H1 (cell line): ENCODE data around the gene SLC26A8.
"Not testable (repeated sequence)": the region's sequence is repeated elsewhere in the genome, so short reads cannot be mapped to it uniquely, and the experiment has no call there.

Source experiments
- ASH2L ChIP-seq: fragments of 200-600, 300-600 bp; sonication (generic); IDR thresholded peaks from one replicate; pipeline ENCODE4 v1.7.1; 2017; ENCODE audit warnings: low read length
- CTCF ChIP-seq, 3 experiments: IDR thresholded peaks; 1 replicate in 2 of 3; 2 replicates in 1 of 3; pipeline versions ENCODE4 v1.5.1 to v1.6.1; 2011; ENCODE audit warnings: low read length in 3 of 3, mild to moderate bottlenecking in 3 of 3, inconsistent platforms in 2 of 3, low read depth in 1 of 3, moderate library complexity in 1 of 3; ENCODE audit not compliant: insufficient read depth in 1 of 3; ENCODE audit errors: control extremely low read depth in 1 of 3
- EP300 ChIP-seq, 2 experiments: IDR thresholded peaks; 1 replicate in 1 of 2; 2 replicates in 1 of 2; pipeline ENCODE4 v1.6.1; 2011 to 2012; ENCODE audit warnings: low read depth in 2 of 2, low read length in 2 of 2, mild to moderate bottlenecking in 2 of 2, borderline replicate concordance in 1 of 2, inconsistent platforms in 1 of 2, moderate library complexity in 1 of 2
- EZH2 ChIP-seq: fragments of 200-600 bp; sonication (generic); IDR thresholded peaks from 2 replicates; pipeline ENCODE4 v1.7.1; 2012; ENCODE audit warnings: low read depth, mild to moderate bottlenecking, moderate library complexity, low read length, inconsistent platforms; ENCODE audit not compliant: severe bottlenecking
- HDAC6 ChIP-seq: IDR thresholded peaks from one replicate; pipeline ENCODE4 v1.7.1; 2012; ENCODE audit warnings: low read depth, mild to moderate bottlenecking, inconsistent platforms, low read length, moderate library complexity
- POLR2A ChIP-seq, 2 experiments: IDR thresholded peaks; 1 replicate in 1 of 2; 2 replicates in 1 of 2; pipeline ENCODE4 v1.6.1; 2011; ENCODE audit warnings: low read depth in 2 of 2, low read length in 2 of 2, mild to moderate bottlenecking in 2 of 2; ENCODE audit errors: control extremely low read depth in 1 of 2
- POLR2AphosphoS5 ChIP-seq: IDR thresholded peaks from 2 replicates; pipeline ENCODE4 v1.6.1; 2011; ENCODE audit warnings: low read depth, low read length
- RFX5 ChIP-seq: IDR thresholded peaks from 2 replicates; pipeline ENCODE4 v1.6.1; 2011; ENCODE audit warnings: low read depth, low read length, improper control_type of control experiment, borderline replicate concordance
- RXRA ChIP-seq: IDR thresholded peaks from 2 replicates; pipeline ENCODE4 v1.6.1; 2011; ENCODE audit warnings: low read depth, mild to moderate bottlenecking, low read length, moderate library complexity; ENCODE audit not compliant: insufficient read depth
- TEAD4 ChIP-seq: IDR thresholded peaks from 2 replicates; pipeline ENCODE4 v1.6.1; 2012; ENCODE audit warnings: low read depth, low read length, inconsistent platforms, mixed read lengths

DNA sequence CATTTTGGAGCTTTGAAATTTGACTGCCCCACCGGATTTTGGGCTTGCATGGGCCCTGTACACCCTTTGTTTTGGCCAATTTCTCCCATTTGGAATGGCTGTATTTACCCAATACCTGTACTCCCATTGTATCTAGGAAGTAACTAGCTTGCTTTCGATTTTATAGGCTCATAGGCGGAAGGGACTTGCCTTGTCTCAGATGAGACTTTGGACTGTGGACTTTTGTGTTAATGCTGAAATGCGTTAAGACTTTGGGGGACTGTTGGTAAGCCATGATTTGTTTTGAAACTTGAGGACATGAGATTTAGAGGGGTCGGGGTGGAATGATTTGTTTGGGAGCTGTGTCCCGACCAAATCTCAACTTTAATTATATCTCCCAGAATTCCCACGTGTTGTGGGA is 83.3 kb downstream of the SLC26A8 start:
- TF ChIP-seq POLR2A (IDR thresholded peaks at IDR 0.05; ENCODE audit: control extremely low read depth in 1 of 2, low read depth in 2 of 2, low read length in 2 of 2); RFX5; ASH2L; EZH2; EP300 (IDR thresholded peaks at IDR 0.05; ENCODE audit: borderline replicate concordance in 1 of 2, low read depth in 2 of 2, low read length in 2 of 2); POLR2AphosphoS5; HDAC6; CTCF (IDR thresholded peaks at IDR 0.05; ENCODE audit: control extremely low read depth in 1 of 3, insufficient read depth in 1 of 3, low read depth in 1 of 3, low read length in 3 of 3); TEAD4; RXRA: not testable (repeated sequence)
